NCI-H2227 (cell line): Measurements from ENCODE around the gene ARHGAP18.

Experiments used
- DNase-seq: peaks from one replicate; lab custom pipeline; 2025; ENCODE audit not compliant: unreplicated experiment; lab: John Stamatoyannopoulos, UW

The ARHGAP18 gene

DNA sequence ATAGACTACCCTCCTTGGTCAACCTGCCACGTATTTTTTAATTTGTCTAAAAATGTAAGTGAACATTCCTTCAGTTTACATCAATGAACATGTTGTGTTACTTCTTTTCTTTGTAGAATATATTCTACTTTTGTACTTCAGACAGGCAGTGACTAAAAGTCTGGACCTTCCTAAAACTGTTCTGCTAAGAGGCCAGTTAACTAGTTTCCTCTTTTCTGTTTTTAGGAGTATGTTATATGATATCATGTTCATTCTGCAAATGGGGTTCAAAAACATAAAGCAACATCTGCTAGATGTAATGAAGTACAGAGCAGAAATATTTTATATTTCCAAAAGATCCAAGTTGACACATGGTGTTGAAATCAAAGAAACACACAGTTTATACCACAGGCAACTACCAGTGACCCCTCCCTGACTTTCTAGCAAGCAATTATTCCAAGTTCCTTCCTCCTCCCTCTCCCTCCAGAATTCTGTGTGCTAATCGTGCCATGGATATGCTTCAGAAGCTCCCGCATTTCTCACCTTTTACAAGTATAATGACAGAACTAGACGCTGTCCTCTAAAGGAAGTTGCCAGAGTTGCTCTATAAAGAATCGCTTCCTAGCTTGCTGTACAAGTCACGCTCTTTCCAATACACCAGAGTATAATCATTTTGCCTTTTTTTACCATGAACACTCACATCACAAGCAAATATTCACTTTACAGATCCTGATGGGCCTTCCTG is 64.7 kb downstream of the ARHGAP18 start:
- DNase-seq, result no peak

DNA sequence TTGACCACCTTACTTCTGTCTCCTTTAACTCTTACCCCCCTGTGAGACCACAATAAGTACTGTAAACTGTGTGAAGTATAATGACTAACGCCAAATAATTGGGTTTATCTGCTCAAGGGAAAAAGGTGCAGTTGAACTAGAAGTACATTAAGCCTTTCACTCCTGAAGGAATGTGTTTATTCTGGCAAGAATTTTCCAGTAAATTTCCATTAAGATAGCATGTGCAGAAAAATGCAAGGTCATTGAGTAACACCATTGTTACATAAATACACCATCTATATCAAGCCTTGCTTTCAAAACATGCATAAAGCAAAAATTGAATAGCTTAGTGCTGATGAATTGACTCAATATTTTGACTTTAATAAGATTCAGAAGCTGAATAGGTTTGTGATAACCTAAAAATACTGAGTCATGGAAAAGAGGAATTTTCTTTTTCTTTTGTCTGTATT is 65.4 kb downstream of the ARHGAP18 start:
- no peak for DNase-seq

DNA sequence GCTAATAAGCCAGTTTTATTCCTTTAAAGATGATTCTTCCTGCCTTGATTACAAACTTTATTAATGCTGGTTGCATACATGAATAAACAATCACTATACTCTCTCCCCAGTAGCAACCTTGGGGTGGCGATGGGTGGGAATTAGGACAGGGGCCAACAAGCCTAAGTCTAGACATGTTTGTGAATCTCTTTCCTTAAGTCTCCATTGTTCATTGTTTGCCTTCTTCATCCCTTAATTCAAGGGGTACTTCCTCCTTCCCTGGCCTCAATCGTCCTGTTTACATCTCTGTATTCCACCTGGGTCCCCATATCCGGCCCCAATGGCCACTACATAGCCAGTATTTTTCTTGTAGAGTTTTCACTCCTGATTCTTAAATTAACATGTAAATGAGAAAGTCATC is 66.0 kb downstream of the ARHGAP18 start:
- no peak for DNase-seq

DNA sequence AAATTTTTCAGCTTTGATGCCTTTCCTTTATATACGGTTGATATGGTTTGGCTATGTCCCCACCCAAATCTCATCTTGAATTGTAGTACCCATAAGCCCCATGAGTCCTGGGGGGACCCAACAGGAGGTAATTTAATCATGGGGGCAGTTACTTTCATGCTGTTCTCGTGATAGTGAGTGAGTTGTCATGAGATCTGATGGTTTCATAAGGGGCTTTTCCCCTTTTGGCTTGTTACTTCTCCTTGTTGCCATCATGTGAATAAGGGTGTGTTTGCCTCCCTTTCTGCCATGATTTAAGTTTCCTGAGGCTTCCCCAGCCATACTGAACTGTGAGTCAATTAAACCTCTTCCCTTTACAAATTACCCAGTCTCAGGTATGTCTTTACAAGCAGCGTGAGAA is 66.8 kb downstream of the ARHGAP18 start:
- no peak for DNase-seq

DNA sequence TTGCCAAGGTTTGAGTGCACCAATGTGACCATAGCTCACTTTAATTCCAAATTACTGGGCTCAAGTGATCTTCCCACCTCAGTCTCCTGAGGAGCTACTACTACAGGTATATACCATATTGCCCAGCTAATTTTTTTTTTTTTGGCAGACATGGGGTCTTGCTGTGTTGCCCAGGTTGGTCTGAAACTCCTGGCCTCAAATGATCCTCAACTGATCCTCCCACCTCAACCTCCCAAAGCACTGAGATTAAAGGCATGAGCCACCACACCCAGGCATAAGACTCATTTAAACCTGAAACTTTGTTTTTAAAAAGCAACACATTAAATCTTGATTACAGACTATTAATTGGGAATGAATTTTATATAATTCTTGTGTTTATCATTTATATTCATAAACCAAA is 67.7 kb downstream of the ARHGAP18 start:
- DNase-seq, result no peak

DNA sequence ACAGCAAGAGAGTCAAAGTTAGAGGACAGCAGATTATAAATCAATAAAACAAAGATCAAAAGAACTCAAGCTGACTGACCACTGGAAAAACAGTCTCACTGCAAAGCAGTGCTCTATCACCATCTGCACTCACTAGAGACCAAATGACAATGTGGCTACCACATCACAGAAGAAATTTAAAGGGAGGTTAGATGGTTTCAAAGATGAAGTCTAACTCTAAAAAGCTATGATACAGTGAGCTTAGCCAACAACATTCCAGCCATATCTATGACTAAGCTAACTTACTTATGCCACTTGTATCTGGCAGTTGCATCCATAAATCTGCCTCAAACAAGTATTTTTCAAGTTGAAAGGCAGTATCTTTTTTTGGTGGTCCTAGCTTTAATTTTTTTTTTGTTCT is 68.6 kb downstream of the ARHGAP18 start:
- no peak for DNase-seq

DNA sequence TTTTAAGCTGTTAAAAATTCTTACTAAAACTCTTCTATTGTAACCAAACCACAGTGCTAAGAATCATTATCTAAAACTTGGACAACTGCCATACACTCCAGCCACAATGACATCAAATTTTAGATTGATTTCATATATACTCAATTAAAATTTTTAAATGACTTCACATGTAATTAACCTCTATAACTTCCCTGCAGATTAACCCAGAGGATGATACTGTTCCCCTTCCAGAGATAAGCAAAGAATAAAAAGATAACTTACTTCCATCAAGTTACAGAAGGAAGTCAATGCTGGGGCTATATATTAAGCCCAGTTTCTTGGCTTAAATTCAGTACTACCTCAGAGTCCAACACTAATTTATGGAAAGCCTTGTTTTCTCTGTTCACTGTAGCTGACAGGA is 71.3 kb downstream of the ARHGAP18 start:
- DNase-seq, result no peak

DNA sequence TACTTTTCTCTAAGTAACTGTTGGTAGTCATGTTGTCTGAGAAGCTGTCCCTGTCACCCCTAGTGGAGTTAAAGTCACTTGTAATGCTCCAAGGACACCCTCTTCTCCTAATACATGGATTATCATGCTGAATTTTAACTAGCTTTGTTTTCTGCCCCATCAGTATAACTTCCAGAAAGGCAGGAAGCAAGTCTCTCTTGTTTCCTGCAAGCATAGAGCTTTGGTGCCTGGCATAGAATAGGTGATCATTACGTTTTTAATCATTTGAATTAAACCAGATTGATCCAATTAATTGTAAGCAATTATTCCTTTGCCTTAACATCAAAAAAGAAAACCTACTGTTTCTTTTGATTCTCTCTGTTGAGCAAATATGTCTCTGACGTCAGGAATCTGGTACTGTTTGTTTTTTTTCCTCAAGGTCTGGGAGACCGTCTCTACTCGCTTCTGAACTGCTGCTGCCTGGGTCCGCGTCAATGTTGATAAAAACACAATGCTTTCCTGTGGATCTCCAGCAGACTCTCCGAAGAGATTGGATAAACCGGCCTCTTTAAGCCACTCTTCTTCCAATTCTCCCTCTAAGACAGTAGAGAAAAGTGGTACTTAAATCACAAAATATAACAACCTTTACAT is 71.8 kb downstream of the ARHGAP18 start:
- peak; percentile 9 for DNase-seq

DNA sequence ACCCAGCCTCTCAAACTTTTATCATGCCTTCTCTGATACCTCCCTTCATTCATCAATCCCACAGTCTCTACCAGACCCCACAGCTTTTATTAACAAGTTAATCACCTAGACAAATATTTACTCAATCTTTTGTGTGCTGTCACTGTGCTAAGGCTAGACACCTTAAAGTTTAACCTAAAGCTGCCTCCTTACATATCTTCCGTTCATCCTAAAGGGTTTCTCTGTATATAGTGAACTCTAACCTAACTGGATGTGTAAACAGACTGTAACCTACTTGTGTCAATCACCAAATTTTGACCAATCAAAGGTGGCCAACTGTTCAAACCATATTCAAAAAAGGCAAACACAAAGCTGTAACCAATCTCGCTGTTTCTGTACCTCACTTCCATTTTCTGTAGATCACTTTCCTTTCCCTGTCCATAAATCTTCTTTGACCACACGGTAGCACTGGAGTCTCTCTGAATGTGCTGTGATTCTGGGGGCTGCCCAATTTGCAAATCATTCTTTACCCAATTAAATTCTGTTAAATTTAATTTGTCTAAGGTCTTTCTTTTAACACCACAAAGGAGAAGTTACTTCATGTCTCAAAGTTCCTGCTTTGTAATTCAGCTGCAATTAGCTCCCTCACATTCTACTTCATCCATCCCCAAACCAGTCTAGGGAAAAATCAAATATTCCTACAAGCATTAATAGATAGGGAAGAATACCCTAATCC is 72.5 kb downstream of the ARHGAP18 start:
- DNase-seq, result no peak

DNA sequence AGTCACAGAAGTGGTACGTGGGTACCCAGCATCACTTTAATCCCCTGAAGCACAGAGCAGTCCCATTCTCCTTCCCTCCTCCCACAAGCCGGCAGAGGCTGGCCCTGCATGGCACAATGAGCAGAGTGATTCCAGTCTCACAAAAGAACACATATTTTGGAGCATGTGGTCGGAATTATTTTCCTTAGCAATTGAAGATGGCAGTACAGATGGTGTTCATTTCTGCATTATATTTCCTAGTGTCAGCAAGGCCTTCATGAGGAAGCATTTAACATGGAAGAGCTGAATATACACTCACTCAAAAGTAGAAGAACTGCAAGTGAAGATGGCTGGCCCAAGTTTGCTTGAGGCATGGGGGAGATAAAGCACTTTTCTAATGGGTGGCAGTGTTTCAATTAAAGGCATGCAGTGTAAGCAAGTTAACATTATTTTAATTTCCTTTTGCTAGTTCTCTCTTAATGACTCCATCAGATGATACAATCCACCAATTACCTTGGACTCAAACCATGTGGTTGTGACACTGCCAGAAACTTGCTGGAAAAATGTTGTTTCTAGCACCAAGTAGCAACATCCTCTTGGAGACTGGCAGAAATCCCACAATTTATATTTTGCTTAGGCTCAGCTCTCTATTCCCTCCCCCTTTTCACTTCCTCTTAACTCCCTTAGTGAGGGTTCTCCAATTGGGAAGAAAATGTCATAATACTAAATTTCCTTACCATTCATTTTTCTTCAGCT is 74.4 kb downstream of the ARHGAP18 start:
- DNase-seq, result no peak

DNA sequence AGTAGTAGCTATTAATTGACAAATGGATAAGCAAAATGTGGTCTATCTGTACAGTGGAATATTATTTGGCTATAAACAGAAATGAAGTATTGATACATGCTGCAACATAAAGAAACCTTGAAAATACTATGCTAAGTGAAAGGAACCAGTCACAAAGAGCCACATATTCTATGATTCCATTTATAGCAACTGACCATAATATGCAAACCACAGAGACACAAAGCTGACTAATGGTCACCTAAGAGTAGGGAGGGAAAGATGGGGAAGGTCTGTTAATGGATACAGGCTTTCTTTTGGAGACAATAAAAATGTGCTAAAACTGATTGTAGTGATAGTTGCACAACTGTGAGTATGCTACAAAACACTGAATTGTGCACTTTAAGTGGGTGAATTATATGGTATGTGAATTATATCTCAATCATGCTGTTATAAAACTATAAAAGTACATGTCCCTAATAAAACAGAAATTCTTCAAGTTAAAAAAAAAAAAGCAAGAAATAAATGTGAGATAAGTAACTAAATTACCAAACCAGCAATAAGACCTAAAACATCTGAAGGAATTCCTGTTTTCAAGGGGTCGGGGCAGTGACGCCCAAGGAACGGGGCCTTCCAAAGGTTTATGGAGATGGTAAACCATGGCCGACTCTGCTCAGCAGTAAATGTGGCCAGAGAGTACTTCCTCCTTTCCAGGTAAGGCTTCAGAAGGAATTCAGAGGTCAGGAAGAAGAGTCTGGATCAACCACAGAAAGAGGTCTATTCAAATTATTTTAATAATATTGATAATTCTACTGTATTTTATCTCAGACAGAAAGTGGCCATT is 75.4 kb downstream of the ARHGAP18 start:
- DNase-seq, result no peak

DNA sequence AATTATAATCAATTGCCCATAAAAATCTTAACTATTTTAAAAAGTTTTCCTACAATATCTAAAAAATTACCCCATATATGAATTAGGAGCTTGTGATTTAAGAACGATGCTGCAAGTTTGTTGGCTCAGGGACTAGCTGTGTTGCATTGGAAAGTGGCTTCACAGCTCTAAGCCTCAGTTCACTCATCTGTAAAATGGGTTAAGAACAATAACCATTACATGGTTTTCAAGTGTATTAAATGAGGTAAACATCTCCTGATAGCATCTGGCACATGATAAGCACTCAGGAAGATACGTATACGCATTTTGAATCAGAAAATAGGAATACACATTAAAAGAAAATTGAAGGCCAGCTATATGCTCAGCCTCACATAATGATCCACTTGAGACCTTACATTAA is 76.4 kb downstream of the ARHGAP18 start:
- DNase-seq, result no peak

DNA sequence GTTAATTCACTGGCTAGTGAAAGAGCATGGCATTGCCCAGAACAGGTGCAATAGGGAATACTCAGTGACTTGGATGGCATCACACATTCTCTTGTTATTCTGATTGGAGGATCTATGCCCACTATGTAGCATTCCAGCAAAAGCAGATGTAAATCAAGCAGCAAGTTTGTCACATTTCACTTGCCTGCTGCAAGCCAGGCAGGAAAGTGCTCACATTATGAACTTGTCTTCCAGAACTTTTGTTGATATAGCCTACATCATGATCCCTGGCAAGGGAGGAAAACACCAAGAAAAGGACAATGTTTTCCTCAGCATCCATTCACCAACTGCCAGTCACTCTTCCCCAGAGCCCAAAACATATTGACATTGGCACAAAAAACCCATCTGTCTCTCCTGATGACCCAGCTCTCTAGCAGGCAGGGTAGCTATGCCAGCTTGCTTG is 77.8 kb downstream of the ARHGAP18 start:
- no peak for DNase-seq

DNA sequence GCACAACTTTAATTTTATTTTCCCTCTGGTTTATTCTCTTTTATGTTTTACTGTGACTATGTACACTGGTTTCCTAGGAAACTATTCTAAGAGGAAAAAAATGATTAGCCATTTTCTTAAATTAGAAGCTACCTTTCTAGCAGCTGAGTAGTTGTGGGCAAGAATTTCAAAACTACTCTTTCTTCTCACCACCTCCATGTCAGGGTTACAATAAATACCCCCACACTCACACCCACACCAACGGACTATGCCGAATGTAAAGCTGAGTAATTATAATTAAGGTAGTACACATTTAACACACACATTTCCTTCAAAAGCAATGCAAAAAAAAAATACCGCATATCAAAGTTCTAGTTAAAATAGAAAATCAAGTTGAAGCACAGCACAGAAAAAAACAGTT is 78.9 kb downstream of the ARHGAP18 start:
- DNase-seq, result no peak

DNA sequence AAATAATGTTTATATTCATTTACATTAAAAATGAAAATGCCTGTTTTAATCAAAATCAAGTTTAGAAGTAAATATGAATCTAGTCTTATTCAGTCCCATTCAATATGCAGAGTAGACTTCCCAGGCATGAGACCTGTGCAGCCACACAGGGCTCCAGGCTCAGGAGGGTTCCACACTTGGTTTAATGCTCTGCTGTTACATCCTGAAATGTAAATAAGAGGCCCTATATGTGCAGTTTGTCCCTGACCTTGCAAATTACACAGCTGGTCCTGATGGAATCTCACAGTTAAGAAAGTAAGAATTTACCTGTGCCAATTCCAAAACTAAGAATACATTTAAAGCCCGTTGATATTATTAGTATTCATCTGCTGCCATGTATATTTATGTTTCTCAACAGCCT is 79.4 kb downstream of the ARHGAP18 start:
- DNase-seq, result no peak

DNA sequence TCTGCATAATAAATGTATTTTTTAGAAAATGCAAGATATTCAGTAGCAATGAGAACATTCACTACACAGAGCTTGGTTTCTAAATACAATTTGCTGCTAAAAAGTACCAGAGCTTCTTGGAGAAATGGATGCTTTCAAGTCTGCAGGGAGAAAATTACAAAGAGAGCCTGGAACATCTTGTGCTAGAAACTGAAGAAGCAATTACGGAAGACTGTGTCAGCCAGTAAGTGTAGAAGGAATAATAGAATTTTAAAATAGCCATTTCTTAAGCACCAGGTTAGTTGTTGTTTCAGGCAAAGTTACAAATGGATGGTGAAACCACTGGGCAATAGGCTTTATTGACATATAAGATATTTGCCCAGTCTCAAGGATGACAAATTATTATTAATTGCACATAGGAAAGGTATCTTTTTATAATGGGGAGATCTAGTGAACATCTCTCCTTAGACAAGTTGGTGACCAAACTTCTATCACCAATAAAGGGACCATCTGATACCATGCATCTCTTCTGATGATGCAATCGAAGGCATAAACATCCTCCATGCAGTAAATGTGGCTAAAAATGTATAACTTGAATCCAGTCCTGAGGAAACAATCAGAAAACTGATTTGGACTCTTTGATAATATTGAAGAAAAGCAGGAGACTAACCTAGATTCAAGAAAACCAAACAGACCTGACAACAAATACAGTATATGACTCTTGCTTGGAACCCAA is 81.7 kb downstream of the ARHGAP18 start:
- DNase-seq, result no peak

DNA sequence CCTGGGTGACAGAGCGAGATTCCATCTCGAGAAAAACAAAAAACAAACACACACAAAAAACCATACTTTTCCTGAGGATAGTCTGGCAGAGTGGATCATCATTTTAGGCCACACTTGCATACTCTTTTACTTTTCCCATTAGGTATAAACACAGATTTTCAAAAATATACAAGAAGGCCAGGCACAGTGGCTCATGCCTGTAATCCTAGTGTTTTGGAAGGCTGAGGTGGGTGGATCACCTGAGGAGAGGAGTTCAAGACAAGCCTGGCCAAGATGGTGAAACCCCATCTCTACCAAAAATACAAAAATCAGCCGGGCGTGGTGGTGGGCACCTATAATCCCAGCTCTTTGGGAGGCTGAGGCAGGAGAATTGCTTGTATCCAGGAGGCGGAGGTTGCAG is 85.5 kb downstream of the ARHGAP18 start:
- DNase-seq, result no peak

DNA sequence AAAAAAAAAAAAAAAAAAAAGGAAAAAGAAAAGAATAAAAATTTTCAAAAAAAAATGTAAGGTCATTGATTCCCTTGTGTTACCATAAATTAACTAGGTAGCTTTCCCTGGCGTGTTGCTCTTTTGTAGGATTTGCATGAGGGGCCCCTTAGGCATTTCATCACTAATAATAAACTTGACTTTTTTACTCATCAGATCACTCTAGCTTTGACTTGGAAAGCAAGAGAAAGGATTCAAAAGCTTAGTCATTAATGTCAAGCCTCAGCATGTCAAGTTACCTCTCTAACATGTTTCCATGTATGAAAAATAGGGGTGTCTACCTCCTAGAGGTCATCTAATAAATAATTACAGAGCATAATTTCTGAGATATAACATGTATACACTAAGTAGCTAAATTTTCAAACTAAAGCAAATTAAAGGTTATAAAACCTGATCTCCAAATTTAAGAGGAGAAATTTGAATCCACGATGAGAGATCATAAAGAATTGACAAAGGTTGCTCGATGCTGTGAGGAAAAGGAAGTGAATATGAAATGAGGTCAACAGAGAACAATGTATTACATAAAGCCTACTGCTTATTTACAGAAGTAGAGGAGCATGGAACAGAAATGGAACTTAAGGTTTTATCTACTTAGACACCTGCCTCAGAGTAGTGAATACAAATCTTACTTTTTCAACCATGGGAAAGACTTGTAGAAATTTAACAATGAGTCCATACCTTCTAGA is 86.8 kb downstream of the ARHGAP18 start:
- no peak for DNase-seq

DNA sequence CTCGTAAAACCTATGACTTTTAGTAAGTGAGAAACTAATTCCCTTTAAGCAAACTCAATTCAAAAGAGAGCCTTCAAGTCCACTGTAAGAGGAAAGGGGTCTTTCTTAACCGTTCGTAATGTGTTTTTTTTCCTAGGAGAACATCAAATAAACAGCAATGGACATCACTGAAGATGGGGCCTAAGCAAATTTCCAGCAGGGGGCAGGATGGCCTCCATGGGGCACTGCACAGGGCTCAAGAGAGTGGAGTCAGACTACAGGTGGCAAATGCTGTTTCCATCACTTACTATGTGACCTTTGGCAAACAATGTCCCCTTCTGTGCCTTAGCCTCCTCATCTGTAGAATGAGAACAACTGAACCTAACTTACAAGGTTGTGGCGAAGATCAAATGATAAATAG is 88.7 kb downstream of the ARHGAP18 start:
- no peak for DNase-seq
